NCI-H2029 treated with DMSO at 0.1 percent for 48 hours (cell line): Measurements from ENCODE around the gene SMS.

Experiments used
- DNase-seq: peaks from one replicate; lab custom pipeline; 2025; lab: John Stamatoyannopoulos, UW

The SMS gene

GRCh38 chrX:22040184-22040583, 99.7 kb downstream of the SMS start:
- no peak for DNase-seq

GRCh38 chrX:22041907-22042530, 101.5 kb downstream of the SMS start:
- no peak for DNase-seq

- DNase-seq: no peak
These were observed 103.4 kb downstream of the SMS start for GRCh38 chrX:22043872-22044271.
